Lung (tissue), 12 donors: ENCODE results near the gene ZNF581. TPM values are rescaled to one million over a fixed set of nuclear protein-coding genes. Genes with fewer than 3 reads are reported as not detected.

Source experiments
- ATAC-seq: fragments of 200-7000 bp; cut with Tn5 transposase; one replicate; pipeline ENCODE4 v1.9.1; 2020; ENCODE audit warnings: moderate number of reproducible peaks; ENCODE audit not compliant: insufficient read depth, low FRiP score
- DNase-seq, 3 donors: peaks; one replicate each; pipeline ENCODE4 v3.0.0-alpha.2; 2013 to 2017
- H3K27ac ChIP-seq, 2 donors: one replicate each; pipeline ENCODE4 v1.5.1; 2013; ENCODE audit warnings: mild to moderate bottlenecking in 2 of 2, moderate library complexity in 2 of 2, control low read depth in 1 of 2, inconsistent platforms in 1 of 2, low read depth in 1 of 2, low read length in 1 of 2
- H3K27me3 ChIP-seq, 3 donors: one replicate each; pipeline ENCODE4 v1.5.1; 2013; ENCODE audit warnings: low read length in 2 of 3; ENCODE audit not compliant: control insufficient read depth in 3 of 3, insufficient read depth in 3 of 3
- H3K36me3 ChIP-seq, 4 donors: one replicate each; pipeline ENCODE4 v1.5.1; 2013; ENCODE audit warnings: low read length in 4 of 4, mild to moderate bottlenecking in 1 of 4, moderate library complexity in 1 of 4; ENCODE audit not compliant: control insufficient read depth in 4 of 4, insufficient read depth in 4 of 4
- H3K4me1 ChIP-seq, 5 donors: one replicate each; pipeline ENCODE4 v1.5.1; 2013; ENCODE audit warnings: low read length in 5 of 5, mild to moderate bottlenecking in 2 of 5, moderate library complexity in 1 of 5; ENCODE audit not compliant: control insufficient read depth in 5 of 5, insufficient read depth in 5 of 5
- H3K4me3 ChIP-seq: one replicate; pipeline ENCODE4 v1.5.1; 2013; ENCODE audit warnings: mild to moderate bottlenecking, control low read depth, moderate library complexity
- H3K9ac ChIP-seq, 2 donors: one replicate each; pipeline ENCODE4 v1.5.1; 2013; ENCODE audit warnings: low read length in 2 of 2, control low read depth in 1 of 2; ENCODE audit not compliant: insufficient read depth in 1 of 2
- H3K9me3 ChIP-seq, 4 donors: one replicate each; pipeline ENCODE4 v1.5.1; 2013; ENCODE audit warnings: low read length in 3 of 4, mild to moderate bottlenecking in 1 of 4, moderate library complexity in 1 of 4; ENCODE audit not compliant: control insufficient read depth in 4 of 4, insufficient read depth in 3 of 4
- WGBS, 2 donors: extraction: QIAGEN DNeasy Blood & Tissue Kit; methylation state at CpG; one replicate each; pipeline ENCODE4 v1.1.7; 2013; 5-methylcytosine and 5-hydroxymethylcytosine counted together
- polyA plus RNA-seq, 2 donors: library from polyadenylated mRNA; stranded (reverse); fragments of 200-250 nt; gene quantifications; one replicate each; pipeline ENCODE4 v1.2.1, GENCODE V29; 2013
- total RNA-seq, 2 donors: library from RNA; depleted of rRNA in 1 of 2; stranded (reverse); fragments of >200 nt in 1 of 2; gene quantifications; one replicate each; pipeline ENCODE4 v1.2.1, GENCODE V29; 2014 to 2021
- TF ChIP-seq, protein P1 (sequence below): IDR thresholded peaks from 2 replicates; pipeline ENCODE4 v1.5.1; 2012; ENCODE audit warnings: mild to moderate bottlenecking; ENCODE audit errors: control extremely low read depth, extremely low read depth
- donor health status: control.
- donor health status: control.
- donor health status: Bipolar disorder and iron deficiency.
- donor health status: healthy.
- donor health status: DM: yes; HTN: yes; CAD: no.

ZNF581 gene
- total and polyA plus RNA-seq, 4 donors, result 15.0 to 18.1 (median 15.6) TPM

- Histone ChIP-seq H3K4me3 (peak overlapping the region; percentile 69), H3K27me3 (no peaks in the 10 kb centered on the region), H3K4me1 (peaks cover 4 to 36% (median 20%) of the 10 kb centered on the region in 5 donors), H3K9me3 (no peaks in the 10 kb centered on the region), H3K36me3 (peaks cover 0 to 13% (median 3%) of the 10 kb centered on the region in 4 donors), H3K27ac (peak overlapping the region in 1 of 2 donors; percentile 77), H3K9ac (peak overlapping the region in 1 of 2 donors; percentile 60)
- no peak for DNase-seq
- TF ChIP-seq, protein P1, sequence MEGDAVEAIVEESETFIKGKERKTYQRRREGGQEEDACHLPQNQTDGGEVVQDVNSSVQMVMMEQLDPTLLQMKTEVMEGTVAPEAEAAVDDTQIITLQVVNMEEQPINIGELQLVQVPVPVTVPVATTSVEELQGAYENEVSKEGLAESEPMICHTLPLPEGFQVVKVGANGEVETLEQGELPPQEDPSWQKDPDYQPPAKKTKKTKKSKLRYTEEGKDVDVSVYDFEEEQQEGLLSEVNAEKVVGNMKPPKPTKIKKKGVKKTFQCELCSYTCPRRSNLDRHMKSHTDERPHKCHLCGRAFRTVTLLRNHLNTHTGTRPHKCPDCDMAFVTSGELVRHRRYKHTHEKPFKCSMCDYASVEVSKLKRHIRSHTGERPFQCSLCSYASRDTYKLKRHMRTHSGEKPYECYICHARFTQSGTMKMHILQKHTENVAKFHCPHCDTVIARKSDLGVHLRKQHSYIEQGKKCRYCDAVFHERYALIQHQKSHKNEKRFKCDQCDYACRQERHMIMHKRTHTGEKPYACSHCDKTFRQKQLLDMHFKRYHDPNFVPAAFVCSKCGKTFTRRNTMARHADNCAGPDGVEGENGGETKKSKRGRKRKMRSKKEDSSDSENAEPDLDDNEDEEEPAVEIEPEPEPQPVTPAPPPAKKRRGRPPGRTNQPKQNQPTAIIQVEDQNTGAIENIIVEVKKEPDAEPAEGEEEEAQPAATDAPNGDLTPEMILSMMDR, result no peak
- no peak for ATAC-seq
- 49 to 54% methylated on average over 14 of the region's 14 CpGs for WGBS, 2 donors
Observed at GRCh38 chr19:55646889-55647731, 3.7 kb downstream of the ZNF581 start.

DNA sequence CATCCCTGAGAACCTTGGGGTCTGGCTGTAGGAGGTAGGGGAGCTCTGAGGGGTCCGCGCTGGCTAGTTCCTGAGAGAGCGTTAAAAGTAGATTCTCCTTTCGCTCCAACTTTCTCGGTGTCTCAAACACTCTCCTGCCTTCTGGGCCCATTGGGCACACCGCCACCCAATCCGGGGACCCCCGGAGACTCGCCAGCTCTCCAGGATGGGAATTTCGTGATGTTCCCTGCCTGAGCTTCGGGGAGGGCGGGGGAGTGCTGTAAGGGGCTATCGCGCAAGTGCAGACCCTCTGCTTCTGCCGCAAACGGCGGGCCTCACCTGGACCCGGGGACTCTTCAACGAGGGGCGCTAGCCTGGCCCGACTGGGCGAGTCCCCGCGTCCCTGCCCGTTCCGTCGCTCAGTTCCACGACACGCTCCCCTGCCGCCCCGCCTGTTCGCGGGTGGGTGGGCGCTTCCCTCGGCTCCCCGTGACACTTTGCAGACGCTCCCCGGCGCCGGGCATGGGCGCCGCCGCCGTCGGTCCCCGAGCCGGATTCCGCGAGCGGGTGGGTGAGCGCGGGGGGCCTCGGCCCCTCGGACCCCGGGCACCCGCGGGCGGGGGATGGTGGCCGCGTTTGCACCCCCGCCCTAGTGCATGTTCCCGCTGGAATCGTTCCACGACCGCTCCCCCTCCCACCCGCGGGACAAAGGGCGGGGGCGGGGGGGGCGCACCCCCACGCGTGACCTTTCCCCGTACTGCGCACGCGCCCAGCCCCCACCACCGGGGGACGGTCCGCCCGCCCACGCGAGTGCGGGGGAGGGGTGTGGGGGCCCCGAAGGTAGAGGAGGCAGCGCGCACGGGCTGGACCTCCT, 4.5 kb downstream of the ZNF581 start, which contains the start of gene CCDC106:
TSS of gene CCDC106 (plus strand) at position 481 of the 853 bp plus-strand sequence. CDS start 835 bp downstream, outside the sequence.
- Histone ChIP-seq H3K9me3 (no peaks in the 10 kb centered on the region), H3K27me3 (no peaks in the 10 kb centered on the region), H3K4me1 (peaks cover 0 to 29% (median 15%) of the 10 kb centered on the region in 5 donors), H3K4me3 (peak within 1 kb of the TSS; percentile 69), H3K27ac (peak within 1 kb of the TSS; percentile 77 to 80), H3K9ac (peak within 1 kb of the TSS in 1 of 2 donors; percentile 65), H3K36me3 (peaks cover 0 to 16% (median 3%) of the 10 kb centered on the region in 4 donors)
- DNase-seq (peak; percentile 87 to 90 (median 88)), ATAC-seq (peak; percentile 60)
- TF ChIP-seq, protein P1, result no peak
- WGBS, 2 donors, result 1 to 2% methylated on average over 60 to 87 of the region's 87 CpGs

DNA sequence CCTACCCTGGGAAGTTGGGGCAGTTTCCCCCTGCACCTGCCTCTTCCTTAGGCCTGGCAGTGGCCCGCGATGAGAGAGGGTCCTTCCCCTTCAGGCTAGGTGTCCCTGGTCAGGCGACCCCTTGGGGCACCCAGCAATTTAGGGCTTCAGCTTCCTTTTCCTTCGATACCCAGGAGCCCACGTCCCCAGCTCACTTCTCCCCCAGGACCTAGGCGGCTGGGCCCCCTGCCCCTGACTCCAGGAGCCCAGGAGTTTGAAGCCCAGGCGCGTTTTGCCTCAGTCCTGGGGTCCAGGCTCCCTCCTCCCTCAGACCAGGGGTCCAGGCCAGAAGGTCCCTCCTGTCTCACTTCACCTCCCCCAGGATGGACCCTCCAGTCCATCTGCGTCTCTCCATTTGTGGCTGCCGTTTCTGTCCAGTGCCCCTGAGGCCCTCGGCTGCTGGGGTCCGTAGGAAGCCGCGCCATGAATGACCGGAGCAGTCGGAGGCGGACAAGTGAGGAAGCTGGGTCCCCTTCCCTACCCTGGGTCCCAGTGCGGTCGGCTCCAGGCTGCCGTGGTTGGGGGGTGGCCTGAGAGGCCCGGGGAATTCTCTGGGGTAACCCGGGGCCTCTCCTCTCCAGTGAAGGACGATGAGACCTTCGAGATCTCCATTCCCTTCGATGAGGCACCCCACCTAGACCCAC, 5.3 kb downstream of the ZNF581 start:
- Histone ChIP-seq H3K36me3 (peaks cover 0 to 16% (median 3%) of the 10 kb centered on the region in 4 donors), H3K4me1 (peaks cover 0 to 25% (median 14%) of the 10 kb centered on the region in 5 donors), H3K4me3 (peak overlapping the region; percentile 69), H3K9ac (peak overlapping the region in 1 of 2 donors; percentile 65), H3K27me3 (no peaks in the 10 kb centered on the region), H3K27ac (peak overlapping the region; percentile 77 to 80), H3K9me3 (no peaks in the 10 kb centered on the region)
- DNase-seq (peak in 1 of 3 donors; percentile 20), ATAC-seq (no peak)
- 19 to 21% methylated on average over 24 to 25 of the region's 25 CpGs for WGBS, 2 donors
- TF ChIP-seq, protein P1, result no peak
